ENCODE results near the gene COA1. TPM values are rescaled to one million over a fixed set of nuclear protein-coding genes. Genes with fewer than 3 reads are reported as not detected.
"Not testable (repeated sequence)": the region's sequence is repeated elsewhere in the genome, so short reads cannot be mapped to it uniquely, and the experiment has no call there.

Gene COA1
- total RNA-seq (2021; ENCODE audit: unreplicated experiment): 65.5 TPM
- polyA plus RNA-seq (2012; ENCODE audit: insufficient read length): 39.4 TPM
- Bru-seq, nascent RNA: percentile 89 among the genes with signal in this experiment
- BruChase-seq, experiment 1, labeled RNA remaining after a 2-hour chase: percentile 86 among the genes with signal in this experiment
- BruChase-seq, experiment 2, labeled RNA remaining after a 6-hour chase: percentile 87 among the genes with signal in this experiment
- long read RNA-seq, transcript COA1-201 (6 exons, 927 nt): major isoform, 15 of 62 reads
- long read RNA-seq, transcript COA1-202 (7 exons, 1,085 nt): minor isoform, 5 of 62 reads
- long read RNA-seq, partial matches to known transcripts: 14 of 62 reads
- long read RNA-seq, other reads (novel, unspliced or antisense): 27 of 62 reads

GRCh38 chr7:43729214-43729923 is at the start of gene COA1:
Gene COA1, minus strand, starts transcription at chr7:43729523. Its CDS starts 80,909 bp downstream, at chr7:43648614.
- DNase-seq (ENCODE audit: low read depth, low spot score): peak; percentile 88
- BruUV-seq (replicated peaks): no TSS peak
- Histone ChIP-seq H3K4me1 (ENCODE audit: control insufficient read depth, insufficient read depth, low read length) (peaks cover 13% of the 10 kb centered on the region), H3K36me3 (ENCODE audit: control insufficient read depth, insufficient read depth, low read length) (no peaks in the 10 kb centered on the region), H3K9me3 (ENCODE audit: control insufficient read depth, insufficient read depth, low read depth, low read length) (no peaks in the 10 kb centered on the region), H3K27ac (ENCODE audit: low read length) (peak within 1 kb of the TSS; percentile 92), H3K4me3 (ENCODE audit: low read depth in 2 of 2, low read length in 2 of 2) (peak within 1 kb of the TSS; percentile 63 to 99), H3K27me3 (ENCODE audit: control insufficient read depth, insufficient read depth, low read length) (no peaks in the 10 kb centered on the region)
- ChIA-PET POLR2A (interaction anchor here (0.7 kb wide), 1 partner anchor 800 kb away, joined by 5 read pairs; no protein-coding TSS in a partner anchor), CTCF (interaction anchor here (0.7 to 2.6 kb wide), 3 partner anchors 16 to 890 kb away, joined by 3 to 16 read pairs (median 4); partner anchors contain the start of gene STK17A)
- ATAC-seq: peak; percentile 100
- TF ChIP-seq REST (IDR thresholded peaks at IDR 0.05; ENCODE audit: insufficient read depth in 1 of 2, low read depth in 2 of 2, low read length in 1 of 2) (no peak; a peak in 1 of 4 replicates), SIN3A (IDR thresholded peaks at IDR 0.05; ENCODE audit: borderline replicate concordance, insufficient read depth, low read depth, low read length) (peak; percentile 90; the same call in 1 of the 2 replicates), POLR2AphosphoS5 (IDR thresholded peaks at IDR 0.05; ENCODE audit: low read depth, low read length) (peak; percentile 96)
- intact Hi-C loops (cut with micrococcal nuclease; ENCODE audit: unreplicated experiment): loop anchor here (5.0 to 10.0 kb wide), 3 partner anchors 108 to 785 kb away; partner anchors contain the start of gene STK17A
- in situ Hi-C loops (cut with HindIII; ENCODE audit: low pct_unique_long_range_greater_than_20kb, low sequenced_read_pairs): no loop called here

GRCh38 chr7:43778293-43779044 is 49.1 kb upstream of the COA1 start:
- H3K9me3 ChIP-seq (ENCODE audit: control insufficient read depth, insufficient read depth, low read depth, low read length); H3K27me3 ChIP-seq (ENCODE audit: control insufficient read depth, insufficient read depth, low read length); H3K4me1 ChIP-seq (ENCODE audit: control insufficient read depth, insufficient read depth, low read length); CTCF ChIA-PET; POLR2A ChIA-PET; H3K36me3 ChIP-seq (ENCODE audit: control insufficient read depth, insufficient read depth, low read length); DNase-seq (ENCODE audit: low read depth, low spot score); ATAC-seq; intact Hi-C loops (cut with micrococcal nuclease; ENCODE audit: unreplicated experiment); BruUV-seq (replicated peaks); H3K27ac ChIP-seq (ENCODE audit: low read length); H3K4me3 ChIP-seq (ENCODE audit: low read depth in 2 of 2, low read length in 2 of 2); in situ Hi-C loops (cut with HindIII; ENCODE audit: low pct_unique_long_range_greater_than_20kb, low sequenced_read_pairs): not testable (repeated sequence)

- BruUV-seq (replicated peaks); H3K9me3 ChIP-seq (ENCODE audit: control insufficient read depth, insufficient read depth, low read depth, low read length); CTCF ChIA-PET; H3K4me3 ChIP-seq (ENCODE audit: low read depth in 2 of 2, low read length in 2 of 2); ATAC-seq; H3K27me3 ChIP-seq (ENCODE audit: control insufficient read depth, insufficient read depth, low read length); intact Hi-C loops (cut with micrococcal nuclease; ENCODE audit: unreplicated experiment); H3K4me1 ChIP-seq (ENCODE audit: control insufficient read depth, insufficient read depth, low read length); H3K36me3 ChIP-seq (ENCODE audit: control insufficient read depth, insufficient read depth, low read length); POLR2A ChIA-PET; DNase-seq (ENCODE audit: low read depth, low spot score); H3K27ac ChIP-seq (ENCODE audit: low read length); in situ Hi-C loops (cut with HindIII; ENCODE audit: low pct_unique_long_range_greater_than_20kb, low sequenced_read_pairs): not testable (repeated sequence)
Observed at GRCh38 chr7:43775255-43775654, 45.9 kb upstream of the COA1 start.

GRCh38 chr7:43773268-43773667 is 43.9 kb upstream of the COA1 start:
- DNase-seq (ENCODE audit: low read depth, low spot score); CTCF ChIA-PET; H3K36me3 ChIP-seq (ENCODE audit: control insufficient read depth, insufficient read depth, low read length); POLR2A ChIA-PET; BruUV-seq (replicated peaks); H3K27me3 ChIP-seq (ENCODE audit: control insufficient read depth, insufficient read depth, low read length); H3K27ac ChIP-seq (ENCODE audit: low read length); H3K9me3 ChIP-seq (ENCODE audit: control insufficient read depth, insufficient read depth, low read depth, low read length); ATAC-seq; H3K4me3 ChIP-seq (ENCODE audit: low read depth in 2 of 2, low read length in 2 of 2); in situ Hi-C loops (cut with HindIII; ENCODE audit: low pct_unique_long_range_greater_than_20kb, low sequenced_read_pairs); H3K4me1 ChIP-seq (ENCODE audit: control insufficient read depth, insufficient read depth, low read length); intact Hi-C loops (cut with micrococcal nuclease; ENCODE audit: unreplicated experiment): not testable (repeated sequence)
